IMR-90 (cell line): ENCODE data around the gene SKIC8. TPM values are rescaled to one million over a fixed set of nuclear protein-coding genes. Genes with fewer than 3 reads are reported as not detected.

ENCODE experiments used
- ATAC-seq: fragments of 200-7000 bp; cut with Tn5 transposase; 2 replicates; pipeline ENCODE4 v1.9.1; 2020; ENCODE audit warnings: low read depth, mild to moderate bottlenecking, moderate library complexity
- BruUV-seq: library from RNA; stranded (reverse); fragments of 400-500 nt; replicated peaks from 2 replicates; lab custom pipeline; 2021; lab: Mats Ljungman, UMichigan
- CTCF ChIA-PET: fragments of 300-600 bp; formaldehyde crosslinking; extraction: SDS; loops from one replicate; lab custom pipeline; 2021; ENCODE audit warnings: antibody characterized with exemption; lab: Yijun Ruan, JAX
- POLR2A ChIA-PET: fragments of 300-600 bp; sonication (Branson Sonifier 250); formaldehyde crosslinking; loops from one replicate; lab custom pipeline; 2022; ENCODE audit warnings: antibody characterized with exemption; ENCODE audit not compliant: unreplicated experiment; lab: Charles Lee
- DNase-seq: peaks from one replicate; pipeline ENCODE4 v3.0.0; 2013
- H2AFZ ChIP-seq: replicated peaks from 2 replicates; pipeline ENCODE3; 2013; ENCODE audit warnings: low read length, mild to moderate bottlenecking; ENCODE audit not compliant: poor library complexity
- H2AK5ac ChIP-seq: 2 replicates; pipeline ENCODE4 v1.6.1; 2013; ENCODE audit warnings: low read depth, low read length, inconsistent platforms
- H2AK9ac ChIP-seq: replicated peaks from 2 replicates; pipeline ENCODE3; 2013; ENCODE audit warnings: mild to moderate bottlenecking, low read depth, low read length, moderate library complexity; ENCODE audit not compliant: poor library complexity
- H2BK120ac ChIP-seq: 2 replicates; pipeline ENCODE4 v1.6.1; 2013; ENCODE audit warnings: low read depth, low read length, inconsistent platforms
- H2BK15ac ChIP-seq: 3 replicates; pipeline ENCODE4 v1.6.1; 2013; ENCODE audit warnings: low read depth, low read length, inconsistent platforms
- H2BK20ac ChIP-seq: 2 replicates; pipeline ENCODE4 v1.6.1; 2013; ENCODE audit warnings: low read depth, mild to moderate bottlenecking, inconsistent platforms, low read length, moderate library complexity
- H2BK5ac ChIP-seq: 2 replicates; pipeline ENCODE4 v1.6.1; 2013; ENCODE audit warnings: mild to moderate bottlenecking, low read depth, low read length, inconsistent platforms; ENCODE audit not compliant: poor library complexity, severe bottlenecking
- H3K14ac ChIP-seq: replicated peaks from 2 replicates; pipeline ENCODE4 v1.6.1; 2013; ENCODE audit warnings: low read depth, low read length, inconsistent platforms
- H3K18ac ChIP-seq: 2 replicates; pipeline ENCODE4 v1.6.1; 2013; ENCODE audit warnings: low read depth, low read length, control low read depth
- H3K23ac ChIP-seq: 2 replicates; pipeline ENCODE4 v1.6.1; 2013; ENCODE audit warnings: low read depth, low read length, inconsistent platforms
- H3K27ac ChIP-seq: 2 replicates; pipeline ENCODE4 v1.5.1; 2013; ENCODE audit warnings: mild to moderate bottlenecking, control low read depth, low read length; ENCODE audit not compliant: insufficient read depth
- H3K27me3 ChIP-seq: 2 replicates; pipeline ENCODE4 v1.6.1; 2013; ENCODE audit warnings: low read length; ENCODE audit not compliant: control insufficient read depth, insufficient read depth
- H3K36me3 ChIP-seq: 2 replicates; pipeline ENCODE4 v1.6.1; 2013; ENCODE audit warnings: low read length, mixed read lengths; ENCODE audit not compliant: control insufficient read depth, insufficient read depth
- H3K4ac ChIP-seq: 2 replicates; pipeline ENCODE4 v1.6.1; 2013; ENCODE audit warnings: low read depth, low read length, inconsistent platforms
- H3K4me1 ChIP-seq: 2 replicates; pipeline ENCODE4 v1.6.1; 2013; ENCODE audit warnings: low read length, mixed read lengths; ENCODE audit not compliant: control insufficient read depth, insufficient read depth
- H3K4me2 ChIP-seq: 2 replicates; pipeline ENCODE4 v1.6.1; 2013; ENCODE audit warnings: low read depth, mild to moderate bottlenecking, control low read depth, low read length, moderate library complexity
- H3K4me3 ChIP-seq: 2 replicates; pipeline ENCODE4 v1.5.1; 2013; ENCODE audit warnings: low read depth, mild to moderate bottlenecking, control low read depth, low read length, moderate library complexity; ENCODE audit not compliant: insufficient read depth
- H3K56ac ChIP-seq: 2 replicates; pipeline ENCODE4 v1.6.1; 2013; ENCODE audit warnings: low read length, inconsistent platforms; ENCODE audit not compliant: insufficient read depth; ENCODE audit errors: extremely low read depth
- H3K79me1 ChIP-seq, 2 experiments: 2 replicates each; pipeline ENCODE4 v1.6.1; 2013; ENCODE audit warnings: low read length in 2 of 2, inconsistent platforms in 1 of 2, low read depth in 1 of 2
- H3K9ac ChIP-seq: 2 replicates; pipeline ENCODE4 v1.6.1; 2013; ENCODE audit warnings: low read depth, low read length, control low read depth
- H3K9me1 ChIP-seq: 2 replicates; pipeline ENCODE4 v1.6.1; 2013; ENCODE audit warnings: low read length, inconsistent platforms; ENCODE audit not compliant: insufficient read depth
- H3K9me3 ChIP-seq: 2 replicates; pipeline ENCODE4 v1.6.1; 2013; ENCODE audit warnings: low read length; ENCODE audit not compliant: control insufficient read depth, insufficient read depth
- H4K20me1 ChIP-seq: 2 replicates; pipeline ENCODE4 v1.6.1; 2013; ENCODE audit warnings: low read length, inconsistent platforms; ENCODE audit not compliant: insufficient read depth
- H4K5ac ChIP-seq: 2 replicates; pipeline ENCODE4 v1.6.1; 2013; ENCODE audit warnings: mild to moderate bottlenecking, low read depth, low read length, control low read depth
- H4K8ac ChIP-seq, 2 experiments: 2 replicates each; pipeline ENCODE4 v1.6.1; 2013; ENCODE audit warnings: low read depth in 2 of 2, low read length in 2 of 2, control low read depth in 1 of 2, inconsistent platforms in 1 of 2
- H4K91ac ChIP-seq: 2 replicates; pipeline ENCODE4 v1.6.1; 2013; ENCODE audit warnings: low read depth, low read length, inconsistent platforms; ENCODE audit not compliant: insufficient read depth
- CHD1 ChIP-seq: IDR thresholded peaks from 2 replicates; pipeline ENCODE4 v1.6.1; 2012; ENCODE audit warnings: low read depth, low read length, improper control_type of control experiment
- MAFK ChIP-seq: IDR thresholded peaks from 2 replicates; pipeline ENCODE4 v1.6.1; 2012; ENCODE audit warnings: low read depth, low read length, improper control_type of control experiment
- RFX5 ChIP-seq: IDR thresholded peaks from 2 replicates; pipeline ENCODE4 v1.8.0; 2012; ENCODE audit warnings: low read depth, mild to moderate bottlenecking, low read length, moderate library complexity
- WGBS, 2 experiments: methylation state at CpG; one replicate each; pipeline versions ENCODE4 v1.1.5 to v1.1.7; 2013; ENCODE audit warnings: missing lambda C conversion rate in 2 of 2; ENCODE audit not compliant: insufficient read length in 1 of 2; ENCODE audit errors: extremely low coverage in 2 of 2; 5-methylcytosine and 5-hydroxymethylcytosine counted together
- dilution Hi-C: fragments of 300-500 bp; cut with HindIII; formaldehyde crosslinking; loops from one replicate; pipeline ENCODE4 v1.14.3; 2018; ENCODE audit warnings: low sequenced_read_pairs; ENCODE audit not compliant: unreplicated experiment
- in situ Hi-C: fragments of 300-500 bp; cut with MboI; formaldehyde crosslinking; loops from 3 replicates; pipeline ENCODE4 v1.14.3; 2019; ENCODE audit warnings: low sequenced_read_pairs, inconsistent platforms, mixed read lengths
- intact Hi-C: fragments of 100-400 bp; cut with micrococcal nuclease; formaldehyde crosslinking; loops from 2 replicates; pipeline ENCODE4 v1.10.0; 2022
- polyA plus RNA-seq, 3 experiments: library from polyadenylated mRNA; depleted of rRNA; stranded (reverse); fragments of >200 nt; gene quantifications; 2 replicates each; pipeline ENCODE4 v1.2.3, GENCODE V29; 2012; ENCODE audit warnings: low replicate concordance in 1 of 3
- total RNA-seq: library from RNA; depleted of rRNA; stranded (reverse); fragments of >200 nt; gene quantifications from 2 replicates; pipeline ENCODE4 v1.2.3, GENCODE V29; 2012

SKIC8 gene
- total and polyA plus RNA-seq, 2 of the 4 experiments (the other 2 are of a cell fraction) = 72.2 to 124 TPM

DNA sequence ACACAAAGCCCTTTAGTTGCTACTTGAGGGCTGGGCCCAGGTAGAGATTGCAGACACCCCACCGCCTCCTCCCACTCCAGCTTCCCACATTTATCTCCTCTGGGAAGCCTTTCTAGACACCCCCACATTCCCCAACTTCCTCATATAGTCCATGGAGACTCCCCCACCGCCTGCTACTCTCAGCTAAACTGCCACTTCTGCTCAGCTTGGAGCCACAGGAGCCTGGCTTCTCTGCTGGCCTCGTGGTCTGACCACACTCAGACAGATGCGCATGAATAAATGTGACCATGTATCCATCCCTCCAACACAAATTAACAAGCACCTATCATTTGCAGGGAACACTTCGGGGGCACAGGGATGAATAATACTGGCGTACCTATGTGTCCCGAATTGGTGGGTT, 54.5 kb downstream of the SKIC8 start:
- ChIA-PET POLR2A (no interaction called here), CTCF (interaction anchor here (0.6 kb wide), 1 partner anchor 68 kb away, joined by 3 read pairs; no protein-coding TSS in a partner anchor)
- H3K4ac ChIP-seq = no peak overlapping the region
- no peak overlapping the region for H3K14ac ChIP-seq
- no peak overlapping the region for H3K56ac ChIP-seq
- no peak overlapping the region for H2BK120ac ChIP-seq
- no peak overlapping the region for H4K8ac ChIP-seq
- TF ChIP-seq CHD1 = no peak
- no peak for TF ChIP-seq RFX5
- TF ChIP-seq MAFK = no peak
- H3K36me3 ChIP-seq = no peaks in the 10 kb centered on the region
- H2BK20ac ChIP-seq = no peak overlapping the region
- H3K27ac ChIP-seq = no peak overlapping the region
- intact Hi-C loops (loop anchor here (5.0 kb wide), 2 partner anchors 113 to 343 kb away; partner anchors contain the start of gene CIB2), dilution Hi-C loops (no loop called here), in situ Hi-C loops (loop anchor here (5.0 kb wide), 1 partner anchor 288 kb away; no protein-coding TSS in a partner anchor)
- H2AFZ ChIP-seq = no peak overlapping the region
- H4K20me1 ChIP-seq = no peaks in the 10 kb centered on the region; the same call in 1 of the 2 replicates
- no peak overlapping the region for H3K4me2 ChIP-seq
- no peak for ATAC-seq
- no peak overlapping the region for H4K91ac ChIP-seq
- H3K4me1 ChIP-seq = no peaks in the 10 kb centered on the region
- no peak overlapping the region for H3K9ac ChIP-seq
- H3K4me3 ChIP-seq = no peak overlapping the region
- H3K18ac ChIP-seq = no peak overlapping the region
- H3K9me1 ChIP-seq = no peaks in the 10 kb centered on the region; the same call in 1 of the 2 replicates
- H2AK5ac ChIP-seq = no peak overlapping the region
- H3K79me1 ChIP-seq = no peaks in the 10 kb centered on the region
- DNase-seq = no peak
- no peaks in the 10 kb centered on the region for H3K9me3 ChIP-seq
- H3K23ac ChIP-seq = no peak overlapping the region
- H2BK5ac ChIP-seq = no peak overlapping the region
- 90% methylated on average over 2 of the region's 7 CpGs; no CpG with 5 or more reads in 1 of the 2 experiments for WGBS, 2 experiments
- H3K27me3 ChIP-seq = peaks cover 9% of the 10 kb centered on the region; the same call in 1 of the 2 replicates
- no peak overlapping the region for H2AK9ac ChIP-seq
- H2BK15ac ChIP-seq = no peak overlapping the region
- BruUV-seq = no TSS peak
- H4K5ac ChIP-seq = no peak overlapping the region
